OCI-LY7 (cell line): ENCODE measurements around the gene PFKP. TPM values are rescaled to one million over a fixed set of nuclear protein-coding genes. Genes with fewer than 3 reads are reported as not detected.

Experiments
- BruUV-seq: library from RNA; stranded (reverse); fragments of 400-500 nt; replicated peaks from 2 replicates; lab custom pipeline; 2021; lab: Mats Ljungman, UMichigan
- CTCF ChIA-PET: fragments of 300-600 bp; sonication (Branson Sonifier 250); formaldehyde crosslinking; loops from one replicate; lab custom pipeline; 2022; ENCODE audit warnings: antibody characterized with exemption; ENCODE audit not compliant: unreplicated experiment; lab: Charles Lee
- POLR2A ChIA-PET: fragments of 300-600 bp; sonication (Branson Sonifier 250); formaldehyde crosslinking; loops from one replicate; lab custom pipeline; 2022; ENCODE audit warnings: antibody characterized with exemption; lab: Charles Lee
- DNase-seq: peaks from one replicate; pipeline ENCODE4 v3.0.0-alpha.2; 2015; ENCODE audit warnings: low spot score
- H2AFZ ChIP-seq: fragments of 200-600 bp; sonication (generic), shearing (Covaris generic); 2 replicates; pipeline ENCODE4 v1.6.1; 2014; ENCODE audit warnings: mild to moderate bottlenecking, antibody characterized with exemption, low read length, moderate library complexity
- H3K27ac ChIP-seq: fragments of 200-600 bp; sonication (generic); 2 replicates; pipeline ENCODE4 v1.5.1; 2014; ENCODE audit warnings: mixed run types, low read depth, mild to moderate bottlenecking, moderate library complexity, low read length, inconsistent platforms; ENCODE audit not compliant: poor library complexity, severe bottlenecking
- H3K36me3 ChIP-seq: fragments of 200-600 bp; sonication (generic); 2 replicates; pipeline ENCODE4 v1.6.1; 2014; ENCODE audit warnings: mild to moderate bottlenecking, antibody characterized with exemption, low read length, moderate library complexity, mixed read lengths; ENCODE audit not compliant: insufficient read depth
- H3K4me1 ChIP-seq: fragments of 200-600 bp; sonication (generic); 2 replicates; pipeline ENCODE4 v1.5.1; 2014; ENCODE audit warnings: mild to moderate bottlenecking, low read length; ENCODE audit not compliant: insufficient read depth, poor library complexity, severe bottlenecking
- H3K4me2 ChIP-seq: fragments of 200-600 bp; sonication (generic); 2 replicates; pipeline ENCODE4 v1.6.1; 2014; ENCODE audit warnings: mild to moderate bottlenecking, low read length
- H3K4me3 ChIP-seq: fragments of 200-600 bp; sonication (generic); 2 replicates; pipeline ENCODE4 v1.5.1; 2014; ENCODE audit warnings: mild to moderate bottlenecking, low read depth, low read length; ENCODE audit not compliant: poor library complexity, severe bottlenecking
- H3K79me2 ChIP-seq: fragments of 200-600 bp; sonication (generic); 2 replicates; pipeline ENCODE4 v1.6.1; 2016; ENCODE audit warnings: low read depth, mild to moderate bottlenecking, low read length, moderate library complexity, mixed read lengths; ENCODE audit not compliant: insufficient read depth
- H3K9me2 ChIP-seq: fragments of 200-600 bp; sonication (generic); 2 replicates; pipeline ENCODE4 v1.6.1; 2016; ENCODE audit warnings: mild to moderate bottlenecking, low read length, mixed read lengths; ENCODE audit not compliant: insufficient read depth
- H3K9me3 ChIP-seq: fragments of 200-600 bp; sonication (generic); 2 replicates; pipeline ENCODE4 v1.6.1; 2014; ENCODE audit warnings: mild to moderate bottlenecking, mixed run types, low read length, mixed read lengths
- H4K20me1 ChIP-seq: fragments of 200-600 bp; sonication (generic); 2 replicates; pipeline ENCODE4 v1.6.1; 2014; ENCODE audit warnings: mild to moderate bottlenecking, antibody characterized with exemption, low read length, moderate library complexity, mixed read lengths; ENCODE audit not compliant: insufficient read depth
- CTCF ChIP-seq: fragments of 200-600 bp; sonication (generic); conservative IDR thresholded peaks from 2 replicates; pipeline ENCODE4 v1.5.1; 2014; ENCODE audit warnings: mild to moderate bottlenecking, antibody characterized with exemption, low read length, moderate library complexity, mixed read lengths
- EZH2phosphoT487 ChIP-seq: fragments of 200-600 bp; sonication (generic); IDR thresholded peaks from 2 replicates; pipeline ENCODE4 v1.6.1; 2018; ENCODE audit warnings: low read depth, borderline replicate concordance, mild to moderate bottlenecking, mixed run types, antibody characterized with exemption, low read length, moderate library complexity, mixed read lengths
- intact Hi-C: fragments of 100-400 bp; cut with micrococcal nuclease; formaldehyde crosslinking; loops from one replicate; pipeline ENCODE4 v1.10.0; 2022; ENCODE audit not compliant: unreplicated experiment
- total RNA-seq, 2 experiments: library from RNA; depleted of rRNA in 1 of 2; stranded (reverse); fragments of >200 nt in 1 of 2; shearing (Covaris generic) in 1 of 2; gene quantifications; 2 replicates each; pipeline ENCODE4 v1.2.3, GENCODE V29; 2014 to 2022

The PFKP gene
- total RNA-seq, 2 experiments from 2014 or later: 85.4 to 154 TPM

- Histone ChIP-seq H3K9me3 (no peaks in the 10 kb centered on the region), H3K4me2 (no peak overlapping the region), H3K4me1 (no peaks in the 10 kb centered on the region), H4K20me1 (no peaks in the 10 kb centered on the region), H3K27ac (no peak overlapping the region), H3K36me3 (no peaks in the 10 kb centered on the region), H2AFZ (no peak overlapping the region), H3K9me2 (no peaks in the 10 kb centered on the region), H3K79me2 (no peaks in the 10 kb centered on the region), H3K4me3 (no peak overlapping the region)
- DNase-seq: no peak
- BruUV-seq: no TSS peak
- POLR2A ChIA-PET: no interaction called here
- CTCF ChIA-PET: no interaction called here
- TF ChIP-seq EZH2phosphoT487 (no peak), CTCF (no peak)
- intact Hi-C loops: no loop called here
Observed at GRCh38 chr10:3027866-3028265, 39.5 kb upstream of the PFKP start.

GRCh38 chr10:3028441-3028840 lies 38.9 kb upstream of the PFKP start:
- Histone ChIP-seq H3K4me2 (no peak overlapping the region), H3K4me1 (no peaks in the 10 kb centered on the region), H3K36me3 (no peaks in the 10 kb centered on the region), H3K4me3 (no peak overlapping the region), H3K79me2 (no peaks in the 10 kb centered on the region), H3K9me2 (no peaks in the 10 kb centered on the region), H3K9me3 (no peaks in the 10 kb centered on the region), H4K20me1 (no peaks in the 10 kb centered on the region), H3K27ac (no peak overlapping the region), H2AFZ (no peak overlapping the region)
- ChIA-PET CTCF (no interaction called here), POLR2A (no interaction called here)
- DNase-seq: no peak
- BruUV-seq: no TSS peak
- no peak for TF ChIP-seq EZH2phosphoT487
- no peak for TF ChIP-seq CTCF
- intact Hi-C loops: no loop called here

DNA sequence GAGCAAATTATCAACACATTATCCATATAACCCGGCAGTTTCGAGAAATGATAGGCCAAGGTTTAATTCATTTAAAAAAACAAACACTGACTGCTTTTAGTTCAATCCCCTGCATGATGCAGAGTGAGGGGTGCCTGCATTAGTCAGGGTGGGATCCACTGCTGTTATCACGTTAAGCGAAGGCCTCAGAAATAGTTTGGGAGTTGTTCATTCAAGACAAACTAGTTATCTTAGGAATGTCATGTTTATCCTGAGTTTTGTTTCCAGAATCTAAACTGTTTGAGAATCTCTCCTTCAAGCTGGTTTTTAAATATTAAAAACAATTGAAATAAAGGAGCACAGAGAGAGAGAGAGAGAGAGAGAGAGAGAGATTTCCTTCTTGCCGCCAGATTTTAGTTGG lies 36.6 kb upstream of the PFKP start:
- intact Hi-C loops: no loop called here
- Histone ChIP-seq H3K9me2 (no peaks in the 10 kb centered on the region), H4K20me1 (no peaks in the 10 kb centered on the region), H3K36me3 (no peaks in the 10 kb centered on the region), H3K79me2 (no peaks in the 10 kb centered on the region), H2AFZ (no peak overlapping the region), H3K4me1 (no peaks in the 10 kb centered on the region), H3K4me3 (no peak overlapping the region), H3K4me2 (no peak overlapping the region), H3K9me3 (no peaks in the 10 kb centered on the region), H3K27ac (no peak overlapping the region)
- DNase-seq: no peak
- POLR2A ChIA-PET: no interaction called here
- BruUV-seq: no TSS peak
- TF ChIP-seq EZH2phosphoT487 (no peak), CTCF (no peak)
- CTCF ChIA-PET: no interaction called here
